ENCODE results near the gene MEA1.

MEA1 gene

DNA sequence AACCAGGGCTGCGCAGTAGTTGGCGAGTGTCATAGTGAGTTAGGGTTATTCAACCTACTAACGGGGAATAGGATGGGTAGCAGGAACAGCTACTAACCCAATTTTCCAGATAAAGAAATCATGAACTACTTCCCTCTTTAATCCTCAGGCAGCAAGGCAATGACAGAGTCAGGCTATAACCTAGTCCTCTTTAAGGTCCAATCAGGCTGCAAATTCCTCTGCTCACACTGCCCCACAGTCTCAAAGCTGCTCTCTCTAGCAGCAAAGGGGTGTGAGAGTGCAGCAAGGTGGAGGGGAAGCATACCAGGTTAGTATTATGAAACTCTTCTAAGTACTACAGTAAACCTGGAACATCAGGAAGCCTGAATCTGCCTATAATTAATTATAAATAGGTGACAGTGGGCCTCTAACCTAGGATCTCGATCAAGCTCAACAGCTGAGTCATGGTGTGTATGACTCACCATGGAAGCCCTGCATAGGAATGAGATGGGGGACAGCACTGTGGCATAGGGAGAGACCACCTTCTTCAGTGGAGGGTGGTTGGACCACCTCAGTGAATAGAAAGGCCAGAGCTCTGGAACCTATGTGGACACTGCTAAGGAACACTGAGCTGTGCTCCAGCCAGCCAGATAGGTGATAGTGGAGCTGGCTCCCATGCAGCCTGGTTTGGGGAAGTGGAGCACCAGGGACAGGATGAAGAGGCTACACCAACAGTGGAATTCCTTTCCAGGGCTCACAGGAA, 42.7 kb downstream of the MEA1 start:
- DNase-seq (ENCODE audit: low spot score), result no peak

GRCh38 chr6:42969934-42970333, 43.8 kb downstream of the MEA1 start:
- no peak for DNase-seq (ENCODE audit: low spot score)

- DNase-seq (ENCODE audit: low spot score), result no peak
These were observed 44.3 kb downstream of the MEA1 start for GRCh38 chr6:42969431-42969830.

GRCh38 chr6:42968783-42969182, 45.0 kb downstream of the MEA1 start:
- DNase-seq (ENCODE audit: low spot score), result no peak

DNA sequence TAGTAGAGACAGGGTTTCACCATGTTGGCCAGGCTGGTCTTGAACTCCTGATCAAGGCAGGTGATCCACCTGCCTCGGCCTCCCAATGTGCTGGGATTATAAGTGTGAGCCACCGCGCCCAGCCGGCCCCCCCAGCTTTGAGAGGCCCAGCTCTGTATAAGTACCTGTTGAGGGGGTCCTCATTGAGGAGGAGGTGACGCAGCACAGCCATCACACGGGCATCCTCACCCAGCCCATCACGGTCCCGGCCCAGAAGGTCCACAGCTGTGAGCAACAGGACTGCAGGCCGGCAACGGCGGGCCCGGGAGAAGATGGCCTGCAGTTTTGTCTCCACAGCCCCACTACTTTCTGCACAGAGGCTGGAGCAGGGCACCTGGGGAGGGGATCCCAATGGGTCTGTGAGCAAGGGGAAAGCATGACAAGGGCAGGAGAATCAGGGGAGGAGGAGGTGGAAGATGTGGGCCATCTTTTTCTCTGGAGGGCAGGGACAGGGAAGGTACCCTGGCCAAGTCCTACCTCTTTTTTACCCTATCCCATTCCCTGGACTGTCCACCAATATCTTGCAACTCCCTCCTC, 45.5 kb downstream of the MEA1 start:
- no peak for DNase-seq (ENCODE audit: low spot score)

DNA sequence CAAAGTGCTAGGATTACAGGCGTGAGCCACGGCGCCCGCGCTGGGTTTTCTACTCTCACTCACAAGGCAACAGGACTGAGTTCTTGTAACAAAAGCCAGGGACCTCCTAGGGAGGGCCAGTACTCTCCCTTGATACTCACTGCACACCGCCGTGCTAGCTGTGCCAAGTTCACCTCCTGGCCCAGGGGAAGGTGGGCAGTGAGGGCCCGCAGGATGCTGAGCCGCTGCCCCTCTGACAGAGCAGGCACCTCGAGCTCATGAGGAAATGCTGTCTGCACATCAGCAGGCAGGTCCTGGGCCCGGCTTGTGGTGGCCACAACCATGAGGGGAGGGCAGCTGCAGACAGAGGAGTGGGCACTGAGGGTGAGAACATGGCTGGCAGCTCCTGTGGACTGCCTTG, 46.5 kb downstream of the MEA1 start:
- DNase-seq (ENCODE audit: low spot score), result no peak

DNA sequence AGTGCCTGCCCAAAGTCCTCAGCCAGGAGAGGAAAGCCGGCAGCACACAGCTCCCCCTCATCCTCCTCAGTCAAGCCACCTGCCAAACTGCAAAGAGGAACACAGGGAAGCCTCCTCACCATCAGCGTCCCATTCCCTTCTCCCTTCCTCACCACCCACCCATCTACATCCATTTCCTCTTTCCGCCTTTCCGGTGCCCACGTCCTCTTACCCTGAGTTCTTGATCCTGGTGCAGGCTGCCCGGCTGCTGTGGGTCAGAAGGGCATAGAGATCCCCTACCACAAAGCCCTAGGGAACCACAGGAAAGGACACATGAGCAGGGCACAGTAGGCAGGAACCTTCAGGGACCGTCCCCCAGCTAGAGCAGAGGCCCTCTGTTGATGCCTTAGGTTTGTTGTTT, 47.2 kb downstream of the MEA1 start:
- DNase-seq (ENCODE audit: low spot score), result no peak

GRCh38 chr6:42963855-42964605, 49.7 kb downstream of the MEA1 start:
- no peak for DNase-seq (ENCODE audit: low spot score)

DNA sequence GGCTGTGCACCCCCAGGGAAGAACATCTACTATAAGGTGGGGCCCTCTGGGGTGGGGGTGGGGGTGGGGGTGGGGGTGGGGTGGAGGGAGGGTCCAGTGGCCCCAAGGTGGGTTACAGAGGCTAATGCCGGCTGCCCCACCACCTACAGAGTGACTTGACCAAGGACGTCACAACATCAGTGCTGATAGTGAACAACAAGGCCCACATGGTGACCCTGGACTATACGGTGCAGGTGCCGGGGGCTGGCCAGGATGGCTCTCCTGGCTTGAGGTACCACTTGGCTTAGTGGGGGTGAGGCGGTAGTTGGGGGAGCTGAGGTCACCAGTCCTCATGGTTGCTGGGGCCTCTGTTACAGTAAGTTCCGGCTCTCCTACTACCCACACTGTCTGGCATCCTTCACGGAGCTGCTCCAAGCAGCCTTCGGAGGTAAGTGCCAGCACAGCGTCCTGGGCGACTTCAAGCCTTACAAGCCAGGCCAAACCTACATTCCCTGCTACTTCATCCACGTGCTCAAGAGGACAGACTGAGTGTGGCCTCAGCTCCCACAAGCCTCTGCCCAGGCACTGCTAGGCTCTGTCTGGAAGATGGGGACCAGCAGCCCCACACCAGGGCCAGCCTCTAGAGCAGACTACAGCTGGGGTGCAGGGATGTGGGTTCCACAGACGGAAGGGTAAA, 50.4 kb downstream of the MEA1 start:
- no peak for DNase-seq (ENCODE audit: low spot score)

- no peak for DNase-seq (ENCODE audit: low spot score)
These were observed 51.1 kb downstream of the MEA1 start for GRCh38 chr6:42962502-42963178.

GRCh38 chr6:42962096-42962495, 51.6 kb downstream of the MEA1 start:
- no peak for DNase-seq (ENCODE audit: low spot score)

Data from SW480 (cell line).